GM19351 (cell line): Measurements from ENCODE around the gene HS3ST6.
"Not testable (repeated sequence)": the region's sequence is repeated elsewhere in the genome, so short reads cannot be mapped to it uniquely, and the experiment has no call there.

Source experiments
- ATAC-seq: cut with Tn5 transposase; IDR thresholded peaks from one replicate; pipeline ENCODE4 v1.9.1; 2021; ENCODE audit warnings: mild to moderate bottlenecking, moderate library complexity; ENCODE audit not compliant: unreplicated experiment

HS3ST6 gene

DNA sequence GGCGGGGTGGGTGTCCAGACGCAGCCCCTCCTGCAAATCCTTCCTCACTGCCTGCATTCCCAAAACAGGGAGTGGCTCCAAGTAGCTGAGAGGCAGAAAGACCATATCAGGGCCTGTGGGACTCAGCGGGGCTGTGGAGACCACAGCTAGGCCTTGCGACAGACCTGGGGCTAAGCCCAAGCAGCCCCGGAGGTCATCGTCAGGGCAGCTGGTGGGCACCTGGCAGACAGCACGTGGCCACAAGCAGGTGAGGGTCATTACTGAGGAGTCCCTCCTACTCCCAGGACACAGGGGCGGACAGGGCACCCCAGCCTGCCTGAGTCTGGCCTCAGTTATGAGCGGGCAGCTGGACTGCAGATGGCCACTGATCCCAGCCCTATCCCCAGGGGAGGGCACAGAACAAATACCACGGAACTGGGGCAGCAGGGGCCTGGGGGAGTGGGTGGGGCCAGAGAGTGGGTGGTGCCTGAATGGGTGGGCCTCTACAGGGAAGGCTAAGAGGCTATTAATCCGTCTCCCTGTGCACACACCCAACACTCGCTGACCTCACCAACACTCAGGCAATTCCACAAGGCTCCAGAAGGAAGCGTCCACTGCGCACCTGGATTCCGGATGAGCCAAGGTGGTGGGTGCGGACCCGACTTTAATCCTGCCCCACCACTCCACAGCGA, 8.5 kb downstream of the HS3ST6 start:
- ATAC-seq: no peak

DNA sequence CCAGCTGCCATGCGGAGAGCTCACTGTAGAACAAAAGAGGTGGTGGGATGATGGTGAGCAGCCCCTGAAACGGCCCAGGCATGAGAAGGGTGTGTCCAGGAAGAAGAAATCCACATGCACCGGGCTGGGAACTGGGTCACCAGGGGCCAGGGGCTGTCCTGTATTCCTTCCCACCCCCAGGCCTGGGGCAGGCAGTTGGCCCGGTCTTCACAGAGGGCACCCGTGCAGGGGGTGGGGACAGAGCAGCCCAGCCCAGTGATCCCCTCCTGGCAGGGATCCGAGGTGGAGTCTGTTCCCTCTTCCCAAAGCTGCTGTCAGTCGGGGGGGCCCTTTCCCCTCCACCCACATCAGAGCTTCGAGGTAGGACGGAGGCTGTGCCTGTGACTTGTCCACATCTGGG, 9.2 kb downstream of the HS3ST6 start:
- ATAC-seq: no peak

DNA sequence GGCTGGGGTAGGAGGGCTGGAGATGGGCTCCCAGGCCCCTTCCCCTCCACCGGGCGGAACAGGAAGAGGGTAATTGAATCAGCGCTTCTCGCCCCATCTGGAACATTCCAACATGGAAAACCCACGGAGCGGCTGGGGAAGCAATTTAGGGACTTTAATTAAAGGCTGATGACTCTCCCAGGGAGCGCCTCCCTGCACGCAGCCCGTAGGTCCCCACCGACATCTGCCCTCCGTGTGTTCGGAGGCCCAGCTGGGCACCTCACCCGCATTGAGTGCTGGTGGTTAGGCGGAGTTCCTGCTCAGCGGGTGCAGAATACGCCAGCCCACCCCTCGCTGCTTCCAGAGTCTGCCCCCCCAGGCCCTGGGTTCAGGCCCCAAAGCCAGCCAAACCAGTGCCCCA, 10.0 kb downstream of the HS3ST6 start:
- no peak for ATAC-seq

DNA sequence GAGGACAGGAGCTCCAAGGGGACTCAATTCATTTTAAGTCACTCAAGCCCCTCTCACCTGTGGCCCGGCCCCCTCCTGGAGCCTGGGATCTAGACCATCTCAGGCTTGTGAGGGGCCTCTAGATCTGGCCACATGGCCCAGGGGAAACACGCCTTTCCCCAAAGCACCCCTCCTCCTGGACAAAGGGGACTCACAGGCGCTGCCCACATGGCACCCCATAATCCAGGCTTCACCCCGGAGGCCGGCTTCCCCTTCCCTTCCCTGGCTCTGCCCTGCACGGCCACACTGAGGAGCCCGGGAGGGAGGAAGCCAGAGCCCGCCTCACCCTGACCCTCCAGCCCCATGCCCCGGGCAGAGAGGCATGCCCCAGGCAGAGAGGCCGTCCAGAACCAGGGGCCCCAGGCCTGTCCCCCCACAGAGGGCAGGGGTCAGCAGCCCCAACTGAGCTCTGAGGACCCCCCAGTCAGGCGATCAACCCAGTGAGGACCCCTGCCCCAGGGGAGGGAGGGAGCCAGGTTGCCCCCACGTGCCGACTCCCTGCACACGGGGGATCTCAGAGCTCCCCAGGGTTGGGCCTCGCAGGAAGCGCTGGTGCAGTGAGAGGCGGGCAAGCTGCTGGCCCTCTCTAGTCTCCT, 10.9 kb downstream of the HS3ST6 start:
- no peak for ATAC-seq

DNA sequence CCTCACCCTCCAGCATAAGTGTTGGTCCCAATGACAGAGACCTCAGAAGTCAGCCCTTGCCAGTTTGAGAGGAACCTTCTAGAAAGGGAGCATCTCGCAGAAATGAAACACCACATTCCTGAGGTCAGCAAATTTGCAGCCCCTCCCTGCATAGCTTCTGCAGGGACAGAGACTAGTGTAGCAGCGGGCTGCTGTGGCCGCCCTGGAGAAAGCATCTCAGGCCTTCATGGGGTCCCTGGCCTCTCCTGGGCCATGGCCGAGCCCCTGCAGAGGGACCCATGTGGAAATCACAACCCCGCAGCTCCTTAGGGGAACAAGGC, 11.4 kb downstream of the HS3ST6 start:
- ATAC-seq: no peak

DNA sequence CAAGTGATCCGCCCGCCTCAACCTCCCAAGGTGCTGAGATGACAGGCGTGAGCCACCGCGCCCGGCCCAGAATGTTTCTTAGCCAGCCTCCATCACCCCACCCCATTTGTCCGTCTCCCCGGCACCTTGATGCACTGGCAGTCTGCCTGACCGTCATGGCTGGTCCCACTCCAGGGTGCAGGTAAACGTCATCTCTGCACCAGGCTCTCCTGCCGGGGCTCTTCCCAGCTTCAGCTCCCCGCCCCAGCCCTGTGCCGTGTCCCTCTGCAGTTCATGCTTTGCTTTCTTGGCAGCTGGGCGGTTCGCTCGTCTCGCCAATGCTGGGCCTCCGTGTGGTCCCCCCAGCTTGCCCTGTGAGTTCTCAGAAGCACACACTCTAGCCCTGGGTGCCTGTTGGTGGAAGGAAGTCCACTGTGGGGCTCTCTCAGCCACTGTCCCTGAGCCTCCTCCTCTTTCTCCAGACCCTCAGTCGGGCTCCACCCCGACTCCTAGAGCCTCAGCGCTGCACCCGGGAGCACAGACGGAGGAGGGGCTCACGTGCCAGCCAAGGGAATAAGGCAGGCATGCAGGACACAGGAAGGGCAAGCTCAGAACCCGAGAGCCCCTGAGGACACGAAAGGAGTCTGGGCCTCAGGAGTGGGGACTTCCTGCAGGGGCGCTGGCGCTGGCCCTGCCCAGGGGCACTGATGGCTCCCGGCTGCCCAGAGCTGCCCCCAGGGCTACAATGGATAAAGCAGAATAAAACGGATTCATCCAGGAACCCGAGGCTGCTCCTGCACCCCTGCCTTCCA, 12.0 kb downstream of the HS3ST6 start:
- no peak for ATAC-seq

DNA sequence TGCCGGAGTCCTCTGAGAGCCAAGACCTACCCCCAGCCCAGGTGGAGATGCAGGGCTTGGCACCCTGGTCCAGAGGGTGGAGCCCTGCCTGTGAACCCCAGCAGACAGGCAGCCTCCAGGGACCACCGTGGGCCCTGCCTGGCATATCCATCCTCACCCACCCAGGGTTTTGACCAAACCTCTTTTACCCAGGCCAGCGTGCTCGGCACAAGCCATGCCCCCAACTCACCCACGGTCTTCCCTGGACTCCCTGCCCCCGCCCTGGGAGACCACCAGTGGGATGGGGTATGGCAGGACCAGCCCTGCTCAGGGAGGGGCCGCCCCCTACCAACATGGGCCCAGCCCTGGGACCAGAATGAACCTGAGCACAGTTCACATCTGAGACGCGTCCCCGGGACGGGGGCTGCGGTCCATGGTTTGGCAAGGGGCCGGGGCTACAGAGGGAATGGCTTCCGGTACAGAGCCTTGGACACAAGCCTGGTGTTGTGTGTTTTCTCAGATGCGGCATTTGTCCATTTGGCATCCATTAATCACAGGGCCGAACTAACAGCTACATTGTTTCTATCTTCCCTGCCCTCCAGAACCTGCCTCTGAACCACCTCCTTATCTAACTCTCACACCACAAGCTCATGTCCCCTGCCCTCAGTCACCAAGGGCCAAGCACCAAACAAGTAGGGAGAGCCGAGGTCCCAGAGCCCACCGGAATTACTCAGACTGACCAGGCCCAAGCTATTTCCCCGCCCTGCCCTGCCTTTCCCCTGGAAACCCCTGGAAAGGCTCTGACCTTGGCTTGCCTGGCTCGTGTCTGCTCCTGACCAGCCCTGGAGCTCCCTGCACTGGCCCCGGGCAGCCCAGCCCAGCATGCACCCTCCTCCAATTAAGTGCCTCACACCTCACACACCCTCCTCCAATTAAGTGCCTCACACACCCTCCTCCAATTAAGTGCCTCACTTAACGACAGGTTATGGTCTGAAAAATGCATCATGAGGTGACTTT, 14.1 kb downstream of the HS3ST6 start:
- no peak for ATAC-seq

DNA sequence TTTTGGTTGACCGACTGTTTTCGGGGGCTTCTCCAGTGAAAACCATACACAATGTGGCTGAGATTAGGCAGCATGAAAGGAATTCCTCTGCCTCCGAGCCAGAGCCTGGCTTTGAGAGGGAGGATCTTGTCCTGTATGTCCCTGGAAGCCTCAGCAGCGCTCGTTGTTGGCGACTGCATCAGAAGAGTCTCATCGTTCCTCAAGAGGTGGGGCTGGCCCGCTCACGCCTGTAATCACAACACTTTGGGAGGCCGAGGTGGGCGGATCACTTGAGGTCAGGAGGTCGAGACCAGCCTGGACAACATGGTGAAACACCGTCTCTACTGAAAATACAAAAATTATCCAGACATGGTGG, 15.0 kb downstream of the HS3ST6 start:
- no peak for ATAC-seq

DNA sequence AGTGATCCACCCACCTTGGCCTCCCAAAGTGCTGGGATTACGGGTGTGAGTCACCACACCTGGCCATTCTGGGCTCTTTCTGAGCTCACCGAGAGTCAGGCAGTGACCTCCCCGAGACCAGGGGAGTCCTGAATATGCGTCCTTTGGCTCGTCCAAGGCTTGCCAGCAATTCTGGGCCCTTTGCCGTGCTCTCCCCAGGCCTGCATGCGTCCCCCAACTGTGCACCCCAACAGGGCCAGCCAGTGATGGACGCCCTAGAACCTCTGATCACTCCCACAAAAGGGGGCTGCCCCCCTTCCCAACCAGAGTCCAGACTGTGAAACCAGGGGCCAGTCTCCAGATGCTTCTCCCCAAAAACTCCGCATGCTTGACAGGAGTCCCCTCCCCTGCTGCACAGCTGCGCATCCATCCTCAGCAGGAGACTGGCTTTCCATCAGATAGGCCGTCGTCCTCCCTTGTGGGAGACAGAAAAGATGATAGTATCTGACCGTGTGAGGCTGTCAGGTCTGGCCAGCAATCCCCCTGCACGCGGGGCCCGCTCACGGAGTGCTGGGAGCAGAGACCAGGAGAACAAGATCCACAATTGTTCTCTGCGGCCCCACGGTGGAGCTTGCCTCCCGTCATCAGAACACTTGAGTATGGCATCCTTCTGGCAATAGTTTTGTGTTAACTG, 15.5 kb downstream of the HS3ST6 start:
- no peak for ATAC-seq

DNA sequence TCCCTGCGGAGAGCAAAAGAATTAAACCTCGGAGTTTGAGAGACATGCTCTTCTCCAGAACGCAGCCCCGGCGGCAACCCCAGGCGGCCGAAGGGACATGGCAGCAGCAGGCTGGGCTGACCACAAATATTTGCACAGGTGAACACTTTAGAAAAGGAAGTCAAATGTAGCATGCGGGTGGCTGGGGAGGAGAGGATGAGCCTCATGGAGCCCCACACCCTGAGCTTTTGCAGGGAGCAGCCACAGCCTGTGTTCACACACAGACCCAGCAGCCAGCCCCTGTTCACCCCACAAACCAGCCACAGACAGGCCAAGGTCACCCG, 17.8 kb downstream of the HS3ST6 start:
- no peak for ATAC-seq

DNA sequence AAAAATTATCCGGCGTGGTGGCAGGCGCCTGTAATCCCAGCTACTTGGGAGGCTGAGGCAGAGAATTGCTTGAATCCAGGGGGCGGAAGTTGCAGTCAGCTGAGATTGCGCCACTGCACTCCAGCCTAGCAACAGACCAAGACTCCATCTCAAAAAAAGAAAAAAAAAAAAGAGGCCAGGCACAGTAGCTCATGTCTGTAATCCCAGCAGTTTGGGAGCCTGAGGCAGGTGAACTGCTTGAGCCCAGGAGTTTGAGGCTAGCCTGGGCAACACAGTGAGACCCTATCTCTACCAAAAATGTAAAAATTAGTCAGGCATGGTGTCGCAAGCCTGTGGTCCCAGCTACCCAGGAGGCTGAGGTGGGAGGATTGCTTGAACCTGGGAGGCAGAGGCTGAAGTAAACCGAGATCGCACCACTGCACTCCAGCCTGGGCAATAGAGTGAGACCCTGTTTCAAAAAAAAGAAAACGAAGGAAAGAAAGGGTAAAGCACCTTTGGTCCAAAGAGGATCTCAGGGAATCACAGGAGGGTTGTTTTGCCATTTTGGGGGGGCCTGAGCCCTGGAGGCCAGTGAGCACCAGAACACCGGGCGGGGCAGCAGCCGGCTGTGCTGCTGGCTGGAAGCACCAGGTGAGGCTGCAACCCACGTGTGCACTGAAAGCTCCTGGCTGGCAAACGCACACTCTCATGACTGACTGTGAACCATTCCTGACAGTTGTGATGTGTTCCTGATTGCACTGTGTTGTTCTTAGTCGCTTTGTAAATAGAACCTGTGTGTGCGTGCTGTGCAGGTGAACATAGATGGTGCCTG, 18.4 kb downstream of the HS3ST6 start:
- ATAC-seq: no peak

DNA sequence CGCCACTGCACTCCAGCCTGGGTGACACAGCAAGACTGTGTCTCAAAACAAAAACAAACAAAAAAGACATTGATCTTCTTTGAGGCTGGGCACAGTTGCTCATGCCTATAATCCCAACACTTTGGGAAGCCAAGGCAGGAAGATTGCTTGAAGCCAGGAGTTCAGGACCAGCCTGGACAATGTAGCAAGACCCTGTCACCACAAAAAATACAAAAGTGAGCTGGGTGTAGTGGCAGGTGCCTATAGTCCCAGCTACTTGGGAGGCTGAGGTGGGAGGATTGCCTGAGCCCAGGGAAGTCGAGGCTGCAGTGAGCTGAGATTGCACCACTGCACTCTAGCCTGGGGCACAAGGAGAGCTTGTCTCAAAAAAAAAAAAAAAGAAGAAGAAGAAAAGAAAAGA, 20.5 kb downstream of the HS3ST6 start:
- ATAC-seq: not testable (repeated sequence)

DNA sequence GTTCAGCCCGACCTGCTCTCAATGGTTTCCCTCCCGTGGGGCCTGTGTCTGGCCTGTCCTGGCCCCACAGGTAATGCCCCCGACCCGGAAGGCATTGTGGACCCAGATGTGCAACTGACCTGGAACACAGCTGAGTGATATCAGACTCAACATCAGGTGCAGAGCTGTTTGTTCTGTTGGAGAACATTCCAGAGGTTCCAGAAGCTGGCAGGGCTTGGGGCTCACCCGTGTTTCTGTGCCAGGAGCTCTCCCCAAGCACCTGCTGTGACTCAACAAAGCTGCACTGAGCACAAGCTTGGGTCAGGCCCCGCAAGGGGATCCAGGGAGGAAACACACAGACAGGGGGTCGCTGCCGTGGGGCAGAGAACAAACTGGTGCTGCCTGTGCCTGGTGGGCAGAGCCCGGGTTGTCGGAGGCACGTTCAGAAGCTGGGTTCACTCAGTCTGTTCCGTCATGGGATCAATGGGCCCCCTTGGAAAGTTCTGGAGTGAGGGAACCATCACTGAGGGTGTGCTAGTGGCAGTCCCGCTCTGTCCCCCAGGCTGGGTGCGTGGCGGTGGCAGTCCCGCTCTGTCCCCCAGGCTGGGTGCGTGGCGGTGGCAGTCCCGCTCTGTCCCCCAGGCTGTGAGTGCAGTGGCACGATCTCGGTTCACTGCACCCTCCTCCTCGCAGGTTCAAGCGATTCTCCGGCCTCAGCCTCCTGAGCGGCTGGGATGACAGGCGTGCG, 22.1 kb downstream of the HS3ST6 start:
- no peak for ATAC-seq

DNA sequence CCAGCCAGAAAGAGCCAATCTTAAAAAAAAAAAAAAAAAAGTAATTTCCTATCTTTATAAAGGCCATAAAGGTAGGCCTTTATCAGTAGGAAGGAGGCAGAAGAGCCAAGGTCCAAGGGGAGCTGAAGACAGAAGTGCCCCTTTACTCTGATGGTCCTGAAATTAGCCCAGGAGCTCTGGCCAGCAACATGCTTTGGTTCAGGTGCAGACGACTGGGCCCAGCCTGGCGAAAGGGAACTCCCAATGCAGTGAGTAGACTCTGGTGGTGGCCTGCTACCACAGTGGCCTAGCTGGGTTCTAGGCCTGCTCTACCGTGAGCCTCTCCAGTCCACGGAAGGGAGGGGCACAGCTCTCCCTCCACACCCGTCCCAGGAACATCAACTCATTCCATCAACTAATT, 23.1 kb downstream of the HS3ST6 start:
- ATAC-seq: no peak

DNA sequence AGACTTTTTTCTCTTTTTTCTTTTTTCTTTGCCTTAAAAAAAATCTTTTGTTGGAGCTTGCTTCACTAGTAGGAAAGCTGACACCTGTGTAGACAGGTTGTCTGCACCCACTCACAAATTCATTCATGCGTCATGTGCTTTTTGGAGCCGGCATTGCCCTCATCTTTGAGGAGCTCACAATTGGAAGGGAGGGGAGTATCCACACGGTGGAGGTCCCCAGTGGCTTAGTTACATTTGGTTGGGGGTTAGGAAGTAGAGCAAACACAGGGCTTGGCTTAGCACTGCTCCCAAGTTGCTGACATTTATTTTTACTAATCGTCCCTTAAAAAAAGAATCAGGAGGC, 27.5 kb downstream of the HS3ST6 start:
- no peak for ATAC-seq

DNA sequence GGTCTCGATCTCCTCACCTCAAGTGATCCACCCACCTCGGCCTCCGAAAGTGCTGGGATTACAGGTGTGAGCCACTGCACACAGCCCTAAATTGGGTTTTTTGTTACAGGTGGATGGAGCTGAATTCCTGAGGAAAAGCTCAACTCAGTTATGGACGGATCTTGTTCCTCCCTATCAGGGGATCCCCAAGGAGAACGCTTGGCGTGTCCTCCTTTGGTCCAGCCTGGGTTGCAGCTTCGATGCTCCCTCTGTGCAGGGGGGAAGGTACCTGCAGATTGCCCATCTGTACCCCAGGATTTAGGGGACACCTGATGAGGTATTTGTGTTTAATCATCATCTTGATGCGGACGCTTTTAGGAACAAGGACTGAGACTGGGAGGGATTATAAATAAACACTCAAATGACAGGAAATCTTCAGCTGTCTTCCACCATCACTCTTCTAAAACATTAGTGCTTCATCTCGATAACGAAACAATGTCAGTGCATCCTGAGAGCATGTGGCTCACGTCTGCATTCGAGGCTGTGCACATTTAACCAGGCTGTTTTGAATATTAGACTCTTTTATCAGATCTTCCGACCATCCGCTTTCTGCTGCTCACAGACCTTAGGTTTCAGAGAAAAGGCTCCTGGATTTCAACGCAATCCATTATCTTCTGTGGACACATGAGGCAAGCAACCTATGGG, 28.0 kb downstream of the HS3ST6 start:
- no peak for ATAC-seq

DNA sequence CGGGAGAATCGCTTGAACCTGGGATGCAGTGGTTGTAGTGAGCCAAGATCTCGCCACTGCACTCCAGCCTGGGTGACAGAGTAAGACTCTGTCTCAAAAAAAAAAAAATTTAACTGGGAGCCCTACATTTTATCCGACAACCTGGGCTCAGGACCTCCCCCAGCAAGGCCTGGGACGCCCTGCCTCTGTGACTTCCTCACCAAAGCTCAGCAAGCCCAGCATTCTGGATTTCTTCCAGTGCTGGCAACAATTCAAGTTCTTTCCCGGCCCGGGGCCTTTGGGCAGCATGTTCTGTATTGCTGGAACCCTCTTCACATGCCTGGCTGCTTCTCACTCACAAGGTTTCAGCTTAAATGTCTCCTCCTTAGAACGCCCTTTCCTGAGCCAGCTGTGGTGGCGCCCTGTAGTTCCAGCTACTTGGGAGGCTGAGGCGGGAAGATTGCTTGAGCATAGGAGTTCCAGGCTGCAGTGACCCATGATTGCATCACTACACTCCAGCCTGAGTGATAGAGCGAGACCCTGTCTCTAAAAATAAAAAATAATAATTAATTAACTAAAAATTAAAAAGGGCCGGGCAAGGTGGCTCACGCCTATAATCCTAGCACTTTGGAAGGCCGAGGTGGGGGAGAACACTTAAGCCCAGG, 30.4 kb downstream of the HS3ST6 start:
- ATAC-seq: no peak

DNA sequence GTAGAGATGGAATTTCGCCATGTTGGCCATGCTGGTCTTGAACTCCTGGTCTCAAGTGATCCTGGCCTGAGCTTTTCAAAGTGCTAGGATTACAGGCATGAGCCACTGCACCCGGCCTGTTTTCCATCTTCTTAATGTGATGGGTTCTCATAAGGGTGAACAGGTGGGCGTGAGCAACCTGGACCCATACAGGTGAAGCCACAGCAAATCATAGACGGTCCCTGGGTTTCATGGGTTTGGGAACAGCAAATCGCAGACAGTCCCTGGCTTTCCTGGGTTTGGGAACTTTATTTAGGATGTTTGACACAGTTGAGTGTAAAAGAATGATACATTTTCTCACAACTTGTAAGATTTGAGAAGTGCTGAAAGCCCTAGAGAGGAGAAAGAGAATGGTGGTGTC, 33.3 kb downstream of the HS3ST6 start:
- ATAC-seq: no peak
